Activated effector memory CD4-positive, alpha-beta T cell treated with anti-CD3 and anti-CD28 coated beads, Interleukin-2, amount 50 U/mL, for 16 hours (primary cell): ENCODE results near the gene CDK5.
A peak's percentile ranks its signal among the peaks of the same experiment; 100 is the strongest.
"Not testable (repeated sequence)": the region's sequence is repeated elsewhere in the genome, so short reads cannot be mapped to it uniquely, and the experiment has no call there.

Experiments used
- DNase-seq: peaks from one replicate; pipeline ENCODE4 v3.0.0-alpha.2; 2020

The CDK5 gene

GRCh38 chr7:151013356-151013732 lies 44.4 kb downstream of the CDK5 start:
- DNase-seq: no peak

DNA sequence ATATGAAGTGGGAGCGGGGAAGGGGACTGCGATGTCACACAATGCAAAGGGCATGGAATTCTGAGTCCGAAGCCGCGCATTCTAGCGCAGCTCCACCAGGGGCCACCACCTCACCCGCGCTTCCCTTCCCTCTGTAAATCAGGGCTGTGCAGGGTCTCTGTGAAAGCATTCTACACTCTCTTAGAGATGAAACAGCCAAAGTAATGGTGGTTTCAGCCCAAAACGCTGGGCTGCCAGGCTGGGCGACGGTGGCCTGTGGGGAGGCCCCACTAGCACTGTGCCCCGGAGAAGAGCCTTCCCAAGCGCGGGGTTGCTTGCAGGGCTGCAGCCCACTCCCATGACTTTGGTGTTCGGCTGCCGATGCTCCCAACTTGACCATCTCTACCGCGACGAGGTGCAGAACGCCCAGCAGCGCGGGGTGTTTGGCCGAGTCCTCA lies 44.8 kb downstream of the CDK5 start:
- no peak for DNase-seq

DNA sequence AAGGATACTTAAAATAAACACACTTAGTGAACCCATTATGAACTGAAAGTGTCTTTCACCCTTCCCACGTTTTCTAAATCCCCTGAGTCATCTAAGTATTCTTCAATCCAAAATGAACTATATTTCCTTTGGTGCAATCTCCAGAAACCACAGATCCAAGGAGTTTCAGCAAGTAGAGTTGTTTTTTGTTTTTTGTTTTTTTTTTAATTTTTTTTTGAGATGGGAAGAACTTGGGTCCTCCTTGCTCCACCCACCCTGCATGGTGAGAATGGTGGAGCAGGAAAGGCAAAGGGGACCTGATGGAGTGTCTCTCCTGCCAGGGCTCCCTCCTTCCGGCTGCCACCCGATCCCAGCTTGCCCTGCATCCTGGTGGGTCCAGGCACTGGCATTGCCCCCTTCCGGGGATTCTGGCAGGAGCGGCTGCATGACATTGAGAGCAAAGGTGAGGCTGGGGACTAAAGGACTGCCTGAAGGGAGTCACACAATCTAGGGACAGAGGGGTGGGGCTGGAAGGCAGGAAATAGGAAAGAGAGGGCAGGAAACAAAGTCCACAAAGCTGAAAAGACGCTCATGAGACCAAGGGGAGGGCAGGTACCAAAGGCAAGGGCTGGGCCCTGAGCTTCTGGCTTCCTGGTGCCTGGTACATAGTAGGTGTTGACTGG lies 45.5 kb downstream of the CDK5 start:
- no peak for DNase-seq

GRCh38 chr7:151011616-151012015 lies 46.1 kb downstream of the CDK5 start:
- DNase-seq: not testable (repeated sequence)

- no peak for DNase-seq
Observed at GRCh38 chr7:151011097-151011409, 46.6 kb downstream of the CDK5 start.

DNA sequence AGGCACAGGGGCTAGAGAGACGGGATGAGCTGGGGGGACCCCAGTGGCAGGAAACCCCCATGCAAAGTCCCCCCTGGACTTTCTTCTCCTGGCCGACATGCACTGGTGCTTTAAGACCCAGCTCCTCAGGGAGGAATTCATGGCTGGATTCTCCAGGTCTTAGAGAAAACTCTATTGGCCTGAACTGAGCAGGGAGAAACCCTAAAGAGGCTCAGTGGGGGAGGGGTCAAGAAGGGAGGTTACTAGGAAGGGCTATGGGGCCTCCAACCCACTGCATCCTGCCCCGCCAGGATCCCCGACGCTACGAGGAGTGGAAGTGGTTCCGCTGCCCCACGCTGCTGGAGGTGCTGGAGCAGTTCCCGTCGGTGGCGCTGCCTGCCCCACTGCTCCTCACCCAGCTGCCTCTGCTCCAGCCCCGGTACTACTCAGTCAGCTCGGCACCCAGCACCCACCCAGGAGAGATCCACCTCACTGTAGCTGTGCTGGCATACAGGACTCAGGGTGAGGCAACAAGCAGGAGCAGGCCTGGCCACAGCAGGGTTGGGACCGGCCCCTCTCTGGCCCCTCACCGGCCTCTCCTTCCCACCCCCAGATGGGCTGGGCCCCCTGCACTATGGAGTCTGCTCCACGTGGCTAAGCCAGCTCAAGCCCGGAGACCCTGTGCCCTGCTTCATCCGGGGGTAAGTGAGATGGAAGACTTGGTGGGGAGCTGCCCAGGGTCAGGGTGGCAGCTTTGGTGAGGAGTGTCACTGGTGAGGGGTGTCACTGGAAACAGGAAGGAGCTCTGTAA lies 47.2 kb downstream of the CDK5 start:
- DNase-seq: peak; percentile 81

GRCh38 chr7:151010037-151010306 lies 47.7 kb downstream of the CDK5 start:
- peak; percentile 62 for DNase-seq

GRCh38 chr7:151009327-151010036 lies 48.2 kb downstream of the CDK5 start:
- peak; percentile 63 for DNase-seq

GRCh38 chr7:151008511-151009323 lies 49.0 kb downstream of the CDK5 start:
- DNase-seq: peak; percentile 95

- peak; percentile 73 for DNase-seq
Observed at GRCh38 chr7:151008143-151008510, 49.6 kb downstream of the CDK5 start.

DNA sequence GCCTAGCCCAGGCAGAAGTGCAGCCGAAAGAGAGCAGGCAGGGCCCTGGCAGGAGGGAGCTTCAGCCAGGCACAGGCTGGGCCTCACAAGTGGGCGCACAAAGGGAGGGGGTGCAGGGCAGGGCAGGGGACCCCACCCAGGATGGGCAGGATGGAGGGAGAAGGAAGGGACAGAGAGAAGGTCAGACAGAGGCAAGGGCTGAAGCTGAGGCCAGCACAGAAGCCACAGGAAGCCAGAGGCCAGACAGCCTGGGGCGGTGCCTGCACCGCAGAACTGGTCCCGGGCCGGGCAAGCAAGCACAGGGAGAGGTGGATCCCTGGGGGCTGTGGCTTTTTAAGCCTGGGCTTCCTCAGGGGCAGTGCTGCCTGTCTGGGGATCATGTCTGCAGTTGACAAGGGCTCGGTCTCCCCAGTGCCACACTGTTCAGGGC lies 50.2 kb downstream of the CDK5 start:
- DNase-seq: peak; percentile 63

GRCh38 chr7:151006590-151007300 lies 51.0 kb downstream of the CDK5 start:
- no peak for DNase-seq

GRCh38 chr7:151005566-151005965 lies 52.1 kb downstream of the CDK5 start:
- DNase-seq: no peak
